ENCODE measurements around the gene ASTN1. TPM values are rescaled to one million over a fixed set of nuclear protein-coding genes. Genes with fewer than 3 reads are reported as not detected.

The ASTN1 gene
- polyA plus RNA-seq, 1 of the 3 experiments (the other 2 are of a cell fraction) = 0.13 TPM

GRCh38 chr1:176894450-176894849 lies 270.1 kb downstream of the ASTN1 start:
- no peak overlapping the region for H3K9ac ChIP-seq
- no peak overlapping the region for H2AFZ ChIP-seq (ENCODE audit: low read depth)
- peaks cover 0 to 10% of the 10 kb centered on the region in 2 experiments; a peak in 2 of 4 replicates for H3K4me1 ChIP-seq (ENCODE audit: control insufficient read depth in 1 of 2, insufficient read depth in 2 of 2, low read depth in 1 of 2, low read length in 1 of 2)
- no peak overlapping the region for H3K4me2 ChIP-seq
- CTCF ChIA-PET = interaction anchor here (1.3 to 8.0 kb wide), 7 partner anchors 14 to 1052 kb away, joined by 3 to 131 read pairs (median 25); partner anchors contain the start of gene ASTN1
- H3K79me2 ChIP-seq (ENCODE audit: insufficient read depth) = no peaks in the 10 kb centered on the region
- DNase-seq = no peak
- no peaks in the 10 kb centered on the region for H3K27me3 ChIP-seq (ENCODE audit: insufficient read depth)
- no peak for TF ChIP-seq JUND (IDR thresholded peaks at IDR 0.05)
- no peak for TF ChIP-seq RCOR1 (IDR thresholded peaks at IDR 0.05; ENCODE audit: low read length)
- no peak for TF ChIP-seq MEF2A (IDR thresholded peaks at IDR 0.05; ENCODE audit: borderline replicate concordance, low read depth)
- TF ChIP-seq PBX3 (IDR thresholded peaks at IDR 0.05) = no peak
- TF ChIP-seq MAX (IDR thresholded peaks at IDR 0.05; ENCODE audit: low read depth) = no peak
- TF ChIP-seq FOXJ3 (CRISPR knock-in tag; IDR thresholded peaks at IDR 0.05) = no peak
- no peak for TF ChIP-seq CHD2 (IDR thresholded peaks at IDR 0.05; ENCODE audit: low read length, partially characterized antibody)
- no peak for TF ChIP-seq USF1 (IDR thresholded peaks at IDR 0.05; ENCODE audit: borderline replicate concordance, low read depth)
- TF ChIP-seq FOSL2 (IDR thresholded peaks at IDR 0.05; ENCODE audit: borderline replicate concordance, low read depth) = no peak
- TF ChIP-seq MXI1 (IDR thresholded peaks at IDR 0.05; ENCODE audit: low read depth, low read length) = no peak
- TF ChIP-seq CTCF (IDR thresholded peaks at IDR 0.05) = no peak
- TF ChIP-seq ELF1 (IDR thresholded peaks at IDR 0.05) = no peak
- TF ChIP-seq REST (IDR thresholded peaks at IDR 0.05; ENCODE audit: low read depth, low read length) = no peak
- TF ChIP-seq RXRA (IDR thresholded peaks at IDR 0.05; ENCODE audit: borderline replicate concordance, low read depth) = no peak
- TF ChIP-seq NRF1 (IDR thresholded peaks at IDR 0.05; ENCODE audit: low read depth, low read length) = no peak
- no peaks in the 10 kb centered on the region for H3F3A ChIP-seq (replicated peaks; ENCODE audit: insufficient read depth)
- POLR2A ChIA-PET = interaction anchor here (0.6 kb wide), 1 partner anchor 1228 kb away, joined by 3 read pairs; no protein-coding TSS in a partner anchor
- no peaks in the 10 kb centered on the region for H4K20me1 ChIP-seq (ENCODE audit: insufficient read depth)
- no peak overlapping the region for H3K27ac ChIP-seq (ENCODE audit: low read depth in 2 of 2, low read length in 1 of 2)
- no peaks in the 10 kb centered on the region for H3K9me2 ChIP-seq
- peaks cover 0 to 2% of the 10 kb centered on the region in 2 experiments for H3K36me3 ChIP-seq (replicated peaks in 1 of 2; ENCODE audit: control insufficient read depth in 1 of 2, insufficient read depth in 2 of 2, low read length in 1 of 2)
- WGBS (ENCODE audit: low lambda C conversion rate) = 60% methylated on average over 6 of the region's 8 CpGs
- no peaks in the 10 kb centered on the region for H3K9me3 ChIP-seq
- H3K4me3 ChIP-seq (ENCODE audit: low read depth in 2 of 2, low read length in 1 of 2) = no peak overlapping the region
